HuH-7.5 (cell line): Measurements from ENCODE around the gene ARHGEF2.

ENCODE experiments used
- DNase-seq: peaks from one replicate; pipeline ENCODE4 v3.0.0; 2011; ENCODE audit warnings: low spot score

ARHGEF2 gene

GRCh38 chr1:155971910-155972809 is 6.2 kb downstream of the ARHGEF2 start:
- DNase-seq: no peak

GRCh38 chr1:155970531-155971167 is 7.7 kb downstream of the ARHGEF2 start:
- DNase-seq: no peak

- no peak for DNase-seq
Measured at GRCh38 chr1:155969377-155969791, 9.0 kb downstream of the ARHGEF2 start.

- no peak for DNase-seq
Measured at GRCh38 chr1:155968670-155969069, 9.7 kb downstream of the ARHGEF2 start.

GRCh38 chr1:155968051-155968400 is 10.3 kb downstream of the ARHGEF2 start:
- DNase-seq: no peak

GRCh38 chr1:155967341-155968050 is 10.9 kb downstream of the ARHGEF2 start:
- DNase-seq: no peak

- no peak for DNase-seq
Measured at GRCh38 chr1:155966750-155967149, 11.6 kb downstream of the ARHGEF2 start.

- DNase-seq: no peak
Measured at GRCh38 chr1:155966135-155966534, 12.2 kb downstream of the ARHGEF2 start.

- no peak for DNase-seq
Measured at GRCh38 chr1:155964193-155964592, 14.2 kb downstream of the ARHGEF2 start.

- no peak for DNase-seq
Measured at GRCh38 chr1:155962599-155963211, 15.6 kb downstream of the ARHGEF2 start.

GRCh38 chr1:155961937-155962336 is 16.4 kb downstream of the ARHGEF2 start:
- DNase-seq: no peak

GRCh38 chr1:155960081-155960745 is 18.1 kb downstream of the ARHGEF2 start:
- DNase-seq: no peak

- no peak for DNase-seq
Measured at GRCh38 chr1:155957411-155957915, 20.9 kb downstream of the ARHGEF2 start.

GRCh38 chr1:155954645-155955044 is 23.7 kb downstream of the ARHGEF2 start:
- no peak for DNase-seq

- DNase-seq: no peak
Measured at GRCh38 chr1:155952505-155952890, 25.8 kb downstream of the ARHGEF2 start.

GRCh38 chr1:155951753-155952504 is 26.4 kb downstream of the ARHGEF2 start:
- DNase-seq: no peak

- DNase-seq: no peak
Measured at GRCh38 chr1:155950829-155951228, 27.5 kb downstream of the ARHGEF2 start.

GRCh38 chr1:155947741-155948140 is 30.6 kb downstream of the ARHGEF2 start:
- no peak for DNase-seq

GRCh38 chr1:155947292-155947691 is 31.1 kb downstream of the ARHGEF2 start:
- no peak for DNase-seq

GRCh38 chr1:155946633-155947219 is 31.6 kb downstream of the ARHGEF2 start:
- DNase-seq: no peak

- no peak for DNase-seq
Measured at GRCh38 chr1:155944444-155944799, 33.9 kb downstream of the ARHGEF2 start.
